Measurements from ENCODE around the gene PIR. TPM values are rescaled to one million over a fixed set of nuclear protein-coding genes. Genes with fewer than 3 reads are reported as not detected.
A peak's percentile ranks its signal among the peaks of the same experiment; 100 is the strongest.

PIR gene
- total and polyA plus RNA-seq, 9 of the 15 experiments (the other 6 are each of a cell fraction or from before 2014, with no cell fraction given), result 7.5 to 29.8 (median 11.5) TPM

DNA sequence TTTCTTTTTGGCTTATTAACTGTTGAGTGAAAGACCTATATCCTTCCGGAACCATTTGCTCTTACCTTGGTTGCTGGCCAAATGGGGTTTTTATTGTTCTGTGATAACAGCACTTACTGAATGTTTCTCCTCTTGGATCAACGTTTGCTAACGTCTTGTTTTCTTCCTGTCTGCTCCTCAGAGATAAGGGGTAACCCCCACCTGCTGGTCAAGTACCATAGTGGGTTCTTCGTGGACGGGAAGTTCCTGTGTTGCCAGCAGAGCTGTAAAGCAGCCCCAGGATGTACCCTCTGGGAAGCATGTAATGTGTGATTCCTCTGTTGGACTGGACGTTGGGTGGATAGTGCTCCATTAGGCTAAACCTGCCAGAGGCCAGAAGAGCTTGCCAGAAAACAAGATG lies 22.8 kb upstream of the PIR start (continued):
- TF ChIP-seq ZNF354B (CRISPR knock-in tag; IDR thresholded peaks at IDR 0.05), result no peak
- TF ChIP-seq, protein P1, sequence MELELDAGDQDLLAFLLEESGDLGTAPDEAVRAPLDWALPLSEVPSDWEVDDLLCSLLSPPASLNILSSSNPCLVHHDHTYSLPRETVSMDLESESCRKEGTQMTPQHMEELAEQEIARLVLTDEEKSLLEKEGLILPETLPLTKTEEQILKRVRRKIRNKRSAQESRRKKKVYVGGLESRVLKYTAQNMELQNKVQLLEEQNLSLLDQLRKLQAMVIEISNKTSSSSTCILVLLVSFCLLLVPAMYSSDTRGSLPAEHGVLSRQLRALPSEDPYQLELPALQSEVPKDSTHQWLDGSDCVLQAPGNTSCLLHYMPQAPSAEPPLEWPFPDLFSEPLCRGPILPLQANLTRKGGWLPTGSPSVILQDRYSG (tag; conservative IDR thresholded peaks at IDR 0.05; ENCODE audit: low read depth), result no peak
- TF ChIP-seq TRIM24 (IDR thresholded peaks at IDR 0.05), result peak; percentile 72 to 75; a peak in 3 of 4 replicates
- TF ChIP-seq NELFE (IDR thresholded peaks at IDR 0.05; ENCODE audit: insufficient read depth, insufficient read length), result no peak
- TF ChIP-seq TCF3 (CRISPR knock-in tag; IDR thresholded peaks at IDR 0.05), result peak; percentile 92
- TF ChIP-seq CREB1 (IDR thresholded peaks at IDR 0.05), result 0 out of 2 replicates have a peak, but pooled peaks have one; percentile 36
- no peak for TF ChIP-seq CREB1 (CRISPR knock-in tag; IDR thresholded peaks at IDR 0.05)
- 0 out of 6 replicates have a peak, but pooled peaks of 1 of the 3 experiments have one; percentile 13 for TF ChIP-seq CTCF (IDR thresholded peaks at IDR 0.05 in 2 of 3, conservative IDR thresholded peaks at IDR 0.05 in 1 of 3; ENCODE audit: insufficient read depth in 2 of 3, low read depth in 1 of 3, low read length in 3 of 3)
- peak; percentile 47; the same call in 1 of the 2 replicates for TF ChIP-seq VEZF1 (CRISPR knock-in tag; IDR thresholded peaks at IDR 0.05)
- TF ChIP-seq FOSL1 (tag; conservative IDR thresholded peaks at IDR 0.05), result peak; percentile 40
- TF ChIP-seq SREBF1 (IDR thresholded peaks at IDR 0.05; ENCODE audit: borderline replicate concordance, low read depth, low read length), result no peak
- no peak for TF ChIP-seq SMARCA5 (IDR thresholded peaks at IDR 0.05)
- TF ChIP-seq, protein P2, sequence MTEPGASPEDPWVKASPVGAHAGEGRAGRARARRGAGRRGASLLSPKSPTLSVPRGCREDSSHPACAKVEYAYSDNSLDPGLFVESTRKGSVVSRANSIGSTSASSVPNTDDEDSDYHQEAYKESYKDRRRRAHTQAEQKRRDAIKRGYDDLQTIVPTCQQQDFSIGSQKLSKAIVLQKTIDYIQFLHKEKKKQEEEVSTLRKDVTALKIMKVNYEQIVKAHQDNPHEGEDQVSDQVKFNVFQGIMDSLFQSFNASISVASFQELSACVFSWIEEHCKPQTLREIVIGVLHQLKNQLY (CRISPR knock-in tag; conservative IDR thresholded peaks at IDR 0.05), result no peak
- TF ChIP-seq MTA2 (IDR thresholded peaks at IDR 0.05; ENCODE audit: low read depth), result peak; percentile 81
- peak in 1 of 2 experiments; percentile 63; a peak in 2 of 4 replicates for TF ChIP-seq ARNT (IDR thresholded peaks at IDR 0.05)
- TF ChIP-seq CAMTA2 (CRISPR knock-in tag; conservative IDR thresholded peaks at IDR 0.05), result no peak
- 0 out of 2 replicates have a peak, but pooled peaks have one; percentile 40 for TF ChIP-seq HES1 (IDR thresholded peaks at IDR 0.05; ENCODE audit: low read depth)
- TF ChIP-seq MITF (IDR thresholded peaks at IDR 0.05), result no peak
- no peak for TF ChIP-seq THRB (CRISPR knock-in tag; conservative IDR thresholded peaks at IDR 0.05)
- TF ChIP-seq CCNT2 (IDR thresholded peaks at IDR 0.05; ENCODE audit: borderline replicate concordance, extremely low read depth, insufficient read length, low read depth, low read length), result no peak
